ENCODE measurements around the gene F2.
"Not testable (repeated sequence)": the region's sequence is repeated elsewhere in the genome, so short reads cannot be mapped to it uniquely, and the experiment has no call there.

Gene F2

GRCh38 chr11:46719048-46719542, at the start of gene F2:
Gene F2, plus strand, starts transcription at chr11:46719213. Its CDS starts 23 bp downstream, at chr11:46719236.
- no peak for DNase-seq

DNA sequence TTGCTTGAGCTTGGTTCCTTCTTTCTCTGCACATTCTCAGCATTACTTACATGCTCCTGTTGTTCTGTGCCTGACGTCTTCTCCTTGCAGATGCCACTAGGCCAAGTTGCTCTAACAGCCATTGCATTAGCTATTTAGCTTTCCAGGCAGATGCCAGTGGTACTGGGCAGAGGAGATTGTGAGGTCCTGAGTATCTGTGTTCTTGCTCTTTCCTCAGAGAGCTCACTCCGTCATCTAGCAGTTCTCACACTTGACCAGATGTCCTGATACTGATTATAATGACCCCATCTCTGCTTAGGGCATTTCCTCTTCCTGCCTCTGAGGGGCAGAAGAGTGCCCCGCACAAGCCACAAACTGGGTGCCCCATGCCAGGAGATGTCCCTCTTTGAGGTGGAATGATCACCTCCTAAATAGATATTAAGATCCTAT, 49.3 kb upstream of the F2 start:
- DNase-seq, result peak; percentile 88

- not testable (repeated sequence) for DNase-seq
Measured at GRCh38 chr11:46670521-46670920, 48.5 kb upstream of the F2 start.

GRCh38 chr11:46671958-46672315, 47.1 kb upstream of the F2 start:
- DNase-seq, result no peak

DNA sequence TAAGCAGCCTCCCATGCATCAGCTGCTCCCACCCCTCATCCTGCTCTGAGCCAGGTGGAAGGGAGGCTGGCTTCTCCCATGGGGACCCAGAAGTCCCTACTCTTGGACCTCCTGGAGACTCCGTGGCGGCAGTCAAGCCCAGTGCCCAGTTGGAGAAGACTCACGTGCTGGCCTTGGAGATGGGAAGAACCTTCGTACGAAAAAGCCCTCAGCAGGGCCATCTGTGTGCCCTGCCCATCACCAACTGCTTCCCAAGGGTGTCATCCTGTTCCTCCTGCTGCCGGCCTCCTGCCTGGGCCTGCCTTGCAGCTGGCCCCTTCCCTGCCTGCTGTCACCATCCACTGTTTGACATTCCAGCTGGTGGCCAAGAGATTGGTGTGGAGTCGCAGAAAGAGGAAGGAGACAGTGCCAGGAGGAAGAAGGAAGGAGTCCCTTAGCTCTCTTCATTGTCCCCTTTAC, 46.6 kb upstream of the F2 start:
- DNase-seq, result no peak

DNA sequence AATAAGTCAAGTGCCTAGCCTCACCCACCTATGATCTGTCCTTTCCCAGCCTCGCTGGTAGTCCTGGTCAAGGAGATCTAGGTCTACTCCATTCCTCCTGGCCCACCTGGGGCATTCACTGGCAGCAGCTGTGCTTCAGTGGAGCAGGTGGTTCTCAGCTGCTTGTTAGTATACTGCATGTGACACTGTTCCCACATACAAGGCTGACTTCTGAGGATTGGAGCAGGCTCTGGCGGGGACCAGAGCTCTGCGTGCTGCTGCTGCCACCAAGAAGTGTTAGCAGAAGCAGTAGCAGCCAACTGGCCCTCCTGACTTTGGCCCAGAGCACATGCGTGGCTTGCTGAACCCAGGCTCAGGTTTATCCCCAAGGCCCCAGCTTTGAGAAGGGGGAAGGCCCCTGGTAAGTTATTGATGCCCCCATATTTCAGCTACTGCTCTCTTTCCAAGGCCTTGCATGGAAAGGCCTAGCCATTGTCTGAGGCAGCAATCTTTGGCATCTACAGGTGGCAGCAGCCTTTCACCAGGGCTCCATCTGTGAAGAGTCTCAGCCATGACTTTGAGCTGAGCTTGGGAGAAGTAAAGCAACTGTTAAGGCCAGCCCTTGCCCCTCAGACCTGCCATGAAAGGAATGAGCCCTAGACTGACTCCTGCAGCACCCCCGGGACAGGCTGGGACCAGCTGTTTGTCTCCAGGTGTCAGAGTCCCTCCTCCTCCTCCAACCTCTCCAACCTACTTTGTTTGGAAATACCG, 45.1 kb upstream of the F2 start:
- DNase-seq, result no peak

DNA sequence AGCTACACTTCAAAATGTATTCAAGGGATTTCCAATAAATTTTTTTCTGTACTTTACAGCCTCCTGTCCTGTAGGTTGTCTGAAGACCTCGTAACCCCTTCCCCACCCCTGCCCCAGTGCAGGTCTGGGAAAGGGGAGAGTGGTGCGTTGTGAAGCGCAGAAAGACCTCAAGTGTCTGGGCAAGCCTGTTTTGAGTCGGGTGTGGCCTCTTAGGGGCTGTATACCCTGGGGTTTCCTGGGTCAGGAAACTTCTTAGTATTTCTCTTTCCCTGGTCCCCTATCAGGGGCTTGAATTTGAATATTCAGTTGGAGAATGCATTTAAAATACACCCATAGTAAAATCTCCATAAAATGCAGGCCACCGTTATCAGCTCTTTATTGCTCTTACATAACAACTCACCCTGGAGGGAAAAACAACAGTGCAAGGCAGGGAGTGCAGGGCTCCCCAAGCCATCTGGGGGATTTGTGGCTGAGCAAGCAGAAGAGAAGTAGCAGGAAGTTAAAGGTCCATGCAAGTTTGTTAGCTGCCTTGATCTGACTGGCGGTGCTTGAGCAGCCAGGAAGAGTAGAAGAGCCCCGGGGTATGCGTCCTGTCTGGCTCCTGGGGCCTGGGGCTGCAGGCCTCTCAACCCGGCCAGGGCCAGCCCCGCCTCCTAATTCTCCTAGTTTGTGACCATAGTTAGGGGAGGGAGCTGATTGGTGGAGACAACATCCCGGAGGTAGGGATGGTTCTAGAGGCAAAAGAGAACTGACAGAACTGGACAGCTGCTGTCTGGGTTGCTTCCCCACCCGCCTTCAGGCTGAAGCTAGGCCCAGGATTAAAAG, 44.3 kb upstream of the F2 start:
- DNase-seq, result peak; percentile 20

DNA sequence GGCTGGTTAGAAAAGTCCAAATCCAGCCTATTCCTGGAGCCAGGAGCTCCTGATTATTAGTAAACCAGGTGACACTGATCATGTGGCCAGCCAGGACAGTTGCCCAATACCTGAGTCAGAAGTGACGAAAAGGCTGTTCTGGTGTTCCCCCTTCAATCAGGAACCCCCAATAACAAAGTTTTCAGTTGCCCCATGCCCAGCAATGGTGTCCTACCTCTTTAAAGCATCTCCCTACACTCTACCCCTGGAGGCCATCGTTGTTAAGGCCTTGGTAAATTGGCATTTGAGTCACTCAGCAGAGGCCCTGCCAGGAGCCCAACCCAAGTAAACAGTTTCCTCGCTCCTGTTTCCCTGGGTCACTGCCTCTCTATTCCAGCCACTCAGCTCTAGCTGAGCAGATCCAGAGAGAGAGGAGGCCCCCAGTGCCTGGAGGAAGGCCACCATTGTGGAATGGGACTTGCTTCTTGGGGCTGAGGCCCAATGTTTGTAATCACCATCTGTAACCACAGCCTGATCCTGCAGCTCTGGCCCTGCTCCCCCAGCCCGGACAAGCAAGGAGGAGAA, 43.6 kb upstream of the F2 start:
- DNase-seq, result no peak

- DNase-seq, result no peak
Measured at GRCh38 chr11:46675949-46676348, 43.1 kb upstream of the F2 start.

GRCh38 chr11:46676436-46677158, 42.4 kb upstream of the F2 start:
- no peak for DNase-seq

GRCh38 chr11:46677169-46677568, 41.8 kb upstream of the F2 start:
- no peak for DNase-seq

GRCh38 chr11:46677991-46678740, 40.8 kb upstream of the F2 start:
- DNase-seq, result no peak

- DNase-seq, result no peak
Measured at GRCh38 chr11:46678741-46679130, 40.3 kb upstream of the F2 start.

DNA sequence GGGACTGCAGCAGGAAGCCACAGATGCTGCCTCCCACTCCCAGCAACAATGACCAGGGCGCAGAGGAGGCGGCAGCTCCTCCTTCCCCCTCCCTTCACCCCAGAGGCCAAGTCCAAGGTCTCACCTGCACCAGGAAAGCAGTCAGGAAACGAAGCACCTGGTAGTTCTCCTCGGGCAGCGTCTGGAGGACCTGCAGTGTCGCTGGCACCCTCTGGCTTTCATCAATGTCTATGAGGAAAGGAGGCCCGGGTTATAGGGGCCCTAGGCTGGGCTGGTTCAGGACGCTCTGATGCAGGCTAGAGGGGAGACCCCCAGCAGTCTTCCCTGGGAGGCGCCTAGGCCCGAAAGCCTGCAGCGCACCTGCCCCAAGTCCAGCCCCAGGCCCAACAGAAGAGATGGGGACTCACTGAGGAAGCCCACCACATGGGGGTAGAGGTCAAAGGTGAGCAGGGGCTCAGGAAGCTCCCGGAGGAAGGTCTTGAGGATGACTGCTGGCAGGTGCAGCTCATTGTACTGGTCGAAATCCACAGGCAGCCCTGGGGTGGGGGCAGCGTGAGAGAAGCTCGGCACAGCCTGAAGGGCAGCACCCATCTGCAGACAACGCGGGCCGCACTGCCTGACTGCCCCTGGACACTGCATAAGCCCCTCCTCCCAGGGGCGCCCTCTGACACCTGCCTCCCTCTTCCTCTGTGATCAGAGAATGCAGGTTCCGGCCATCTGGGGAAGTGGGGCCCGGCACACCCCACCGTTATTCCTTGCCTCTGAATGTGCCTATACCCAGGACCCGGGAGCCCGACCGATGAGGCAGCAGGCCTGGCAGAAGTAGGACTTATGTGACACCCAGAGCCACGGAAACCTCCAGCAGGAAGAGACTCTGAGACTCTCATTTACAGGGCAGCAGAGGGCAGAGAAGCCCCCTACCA, 39.5 kb upstream of the F2 start:
- no peak for DNase-seq

DNA sequence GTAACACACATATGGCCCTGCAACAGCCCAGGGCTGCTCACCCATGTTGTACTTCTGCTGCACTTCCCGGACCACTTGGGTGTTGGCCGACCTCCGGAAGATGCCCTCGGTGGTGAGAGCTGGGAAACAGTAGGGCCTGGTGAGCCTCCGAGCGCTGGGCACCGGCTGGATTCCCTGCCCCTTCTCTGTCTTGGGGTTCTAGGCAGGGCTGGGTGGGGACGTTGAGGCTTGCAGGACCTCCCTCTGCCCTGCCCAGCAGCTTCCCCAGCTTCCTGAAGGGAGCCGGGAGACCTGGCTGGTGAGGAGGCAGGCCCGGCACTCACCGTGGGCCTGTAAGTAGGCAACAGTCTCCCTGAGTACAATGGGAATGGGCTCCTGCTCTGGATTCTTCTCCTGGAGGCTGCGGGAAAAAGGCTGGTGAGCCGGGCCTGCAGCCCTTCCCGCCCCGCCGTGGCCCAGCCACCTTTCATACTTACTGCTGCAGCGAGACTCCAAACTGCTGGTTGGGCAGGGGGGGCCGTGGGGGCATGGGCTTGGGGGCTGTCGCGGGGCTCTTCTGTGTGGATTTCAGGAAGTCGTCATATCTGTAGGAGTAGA, 38.8 kb upstream of the F2 start:
- DNase-seq, result no peak

- no peak for DNase-seq
Measured at GRCh38 chr11:46680815-46681214, 38.2 kb upstream of the F2 start.

- no peak for DNase-seq
Measured at GRCh38 chr11:46681814-46682213, 37.2 kb upstream of the F2 start.

DNA sequence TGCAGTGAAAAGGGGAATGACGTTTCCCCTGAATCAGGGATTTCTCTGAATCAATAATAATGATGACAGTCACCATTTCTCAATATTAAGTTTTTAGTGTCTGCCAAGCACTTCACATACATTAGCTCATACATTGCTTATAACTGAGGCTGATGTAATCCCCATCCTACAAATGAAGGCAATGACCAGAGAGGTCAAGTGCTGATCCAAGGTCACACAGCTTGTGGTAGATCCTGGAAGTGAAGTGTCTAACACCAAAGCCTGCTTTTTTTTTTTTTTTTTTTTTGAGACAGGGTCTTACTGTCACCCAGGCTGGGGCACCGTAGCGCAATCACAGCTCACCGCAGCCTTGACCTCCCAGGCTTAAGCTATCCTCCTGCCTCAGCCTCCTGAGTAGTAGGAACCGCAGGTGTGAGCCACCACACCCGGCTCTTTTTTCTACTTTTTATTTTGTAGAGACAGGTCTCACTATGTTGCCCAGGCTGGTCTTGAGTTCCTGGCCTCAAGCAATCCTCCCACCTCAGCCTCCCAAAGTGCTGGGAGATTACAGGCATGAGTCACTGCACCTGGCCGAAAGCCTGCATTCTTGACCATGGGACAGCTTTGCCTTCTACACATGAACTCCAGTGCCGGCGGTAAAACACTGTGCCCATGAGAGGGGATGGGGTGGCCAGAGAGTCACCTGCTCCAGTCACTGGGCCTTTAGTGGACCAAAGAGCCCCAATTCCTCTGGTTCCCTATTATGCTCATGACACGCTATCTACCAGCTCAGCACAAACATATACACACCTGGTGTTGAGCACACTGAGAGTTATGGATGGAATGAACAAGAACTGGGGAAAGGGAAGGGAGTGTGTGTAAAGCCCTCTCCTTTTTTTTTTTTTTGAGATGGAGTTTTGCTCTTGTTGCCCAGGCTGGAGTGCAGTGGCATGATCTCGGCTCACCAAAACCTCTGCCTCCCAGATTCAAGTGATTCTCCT, 36.0 kb upstream of the F2 start:
- no peak for DNase-seq

DNA sequence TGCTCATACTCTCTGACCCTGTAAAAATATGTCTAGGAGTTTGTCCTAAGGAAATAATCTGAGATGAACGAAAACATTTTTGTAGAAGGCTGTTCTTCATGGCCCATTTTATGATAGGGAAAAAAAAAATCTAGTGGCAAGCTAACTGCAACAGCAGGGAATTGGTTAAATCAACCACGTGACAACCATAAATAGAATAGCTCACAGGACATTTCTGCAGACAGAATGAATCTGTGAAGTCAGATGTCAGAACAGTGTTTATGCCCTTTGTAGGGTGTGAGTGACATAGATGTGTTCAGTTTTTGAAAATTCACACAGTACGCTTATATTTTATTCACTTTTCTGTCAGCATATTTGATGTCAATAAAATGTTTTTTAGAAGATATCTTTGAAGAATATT, 34.6 kb upstream of the F2 start:
- no peak for DNase-seq
